SK-N-SH treated with all-trans-retinoic acid at 6 μM for 48 hours (cell line): Measurements from ENCODE around the gene ISOC2.

ENCODE experiments used
- ATAC-seq: fragments of 200-7000 bp; cut with Tn5 transposase; 3 replicates; pipeline ENCODE4 v1.9.1; 2020; ENCODE audit warnings: mild to moderate bottlenecking, moderate library complexity
- ARNTL ChIP-seq: fragments of 450-650 bp; formaldehyde crosslinking; IDR thresholded peaks from 2 replicates; pipeline ENCODE4 v1.5.0; 2020; ENCODE audit warnings: low read depth, mild to moderate bottlenecking, moderate library complexity, borderline replicate concordance
- BACH2 ChIP-seq: fragments of 250-450 bp; sonication (Bioruptor Pico); IDR thresholded peaks from 2 replicates; pipeline ENCODE4 v1.9.0; 2021; ENCODE audit warnings: mild to moderate bottlenecking, borderline replicate concordance
- CSDC2 ChIP-seq: fragments of 250-450 bp; sonication (Bioruptor Pico); IDR thresholded peaks from 2 replicates; pipeline ENCODE4 v1.5.0; 2020; ENCODE audit warnings: mild to moderate bottlenecking, moderate library complexity
- CSRNP3 ChIP-seq: fragments of 250-450 bp; sonication (Bioruptor Pico); IDR thresholded peaks from 2 replicates; pipeline ENCODE4 v1.5.1; 2021; ENCODE audit warnings: mild to moderate bottlenecking, moderate library complexity
- ESRRG ChIP-seq: fragments of 250-450 bp; sonication (Bioruptor Pico); IDR thresholded peaks from 2 replicates; pipeline ENCODE4 v1.6.1; 2021; ENCODE audit warnings: mild to moderate bottlenecking
- GLIS3 ChIP-seq: fragments of 250-450 bp; sonication (Bioruptor Pico); IDR thresholded peaks from 2 replicates; pipeline ENCODE4 v1.5.0; 2020; ENCODE audit warnings: mild to moderate bottlenecking, moderate library complexity
- ISL1 ChIP-seq: fragments of 250-450 bp; sonication (Bioruptor Pico); IDR thresholded peaks from 2 replicates; pipeline ENCODE4 v2.1.2; 2022; ENCODE audit warnings: mild to moderate bottlenecking, moderate library complexity
- OSR1 ChIP-seq: fragments of 250-450 bp; sonication (Bioruptor Pico); IDR thresholded peaks from 2 replicates; pipeline ENCODE4 v1.8.0; 2022; ENCODE audit warnings: moderate library complexity, mild to moderate bottlenecking, inconsistent platforms
- PPARA ChIP-seq: fragments of 250-450 bp; sonication (Bioruptor Pico); IDR thresholded peaks from 2 replicates; pipeline ENCODE4 v1.5.0; 2020; ENCODE audit warnings: mild to moderate bottlenecking, borderline replicate concordance
- RARB ChIP-seq: fragments of 250-450 bp; sonication (Bioruptor Pico); IDR thresholded peaks from 2 replicates; pipeline ENCODE4 v1.8.0; 2021; ENCODE audit warnings: mild to moderate bottlenecking, moderate library complexity
- TOX ChIP-seq: fragments of 250-450 bp; sonication (Bioruptor Pico); IDR thresholded peaks from 2 replicates; pipeline ENCODE4 v1.8.0; 2021; ENCODE audit warnings: mild to moderate bottlenecking, moderate library complexity, borderline replicate concordance
- TSHZ2 ChIP-seq: fragments of 250-450 bp; sonication (Bioruptor Pico); IDR thresholded peaks from 2 replicates; pipeline ENCODE4 v1.5.0; 2020; ENCODE audit warnings: mild to moderate bottlenecking, moderate library complexity
- ZC3H10 ChIP-seq: fragments of 250-450 bp; sonication (Bioruptor Pico); IDR thresholded peaks from 2 replicates; pipeline ENCODE4 v1.5.1; 2021; ENCODE audit warnings: mild to moderate bottlenecking, moderate library complexity
- ZFP3 ChIP-seq: fragments of 250-450 bp; sonication (Bioruptor Pico); IDR thresholded peaks from 2 replicates; pipeline ENCODE4 v1.5.0; 2020; ENCODE audit warnings: mild to moderate bottlenecking, moderate library complexity
- ZFP30 ChIP-seq: fragments of 450-650 bp; formaldehyde crosslinking; IDR thresholded peaks from 2 replicates; pipeline ENCODE4 v1.5.0; 2022; ENCODE audit warnings: mild to moderate bottlenecking, moderate library complexity
- ZNF565 ChIP-seq: fragments of 450-650 bp; formaldehyde crosslinking; conservative IDR thresholded peaks from 2 replicates; pipeline ENCODE4 v1.5.0; 2020; ENCODE audit warnings: low read depth, mild to moderate bottlenecking, moderate library complexity
- ZNF70 ChIP-seq: fragments of 450-650 bp; formaldehyde crosslinking; IDR thresholded peaks from 2 replicates; pipeline ENCODE4 v1.5.0; 2020; ENCODE audit warnings: mild to moderate bottlenecking, moderate library complexity
- ZNF8 ChIP-seq: fragments of 450-650 bp; formaldehyde crosslinking; IDR thresholded peaks from 2 replicates; pipeline ENCODE4 v1.5.0; 2020; ENCODE audit warnings: mild to moderate bottlenecking, moderate library complexity
- TF ChIP-seq, protein P1 (sequence below): fragments of 250-450 bp; sonication (Bioruptor Pico); IDR thresholded peaks from 2 replicates; pipeline ENCODE4 v1.8.0; 2020; ENCODE audit warnings: mild to moderate bottlenecking, moderate library complexity, borderline replicate concordance
- TF ChIP-seq, protein P2 (sequence below): fragments of 250-450 bp; sonication (Bioruptor Pico); IDR thresholded peaks from 2 replicates; pipeline ENCODE4 v1.8.0; 2021; ENCODE audit warnings: low read depth, mild to moderate bottlenecking, moderate library complexity, borderline replicate concordance
- TF ChIP-seq, protein P3 (sequence below): fragments of 250-450 bp; sonication (Bioruptor Pico); IDR thresholded peaks from 2 replicates; pipeline ENCODE4 v1.5.1; 2020; ENCODE audit warnings: low read depth, mild to moderate bottlenecking, moderate library complexity

The ISOC2 gene, protein sequence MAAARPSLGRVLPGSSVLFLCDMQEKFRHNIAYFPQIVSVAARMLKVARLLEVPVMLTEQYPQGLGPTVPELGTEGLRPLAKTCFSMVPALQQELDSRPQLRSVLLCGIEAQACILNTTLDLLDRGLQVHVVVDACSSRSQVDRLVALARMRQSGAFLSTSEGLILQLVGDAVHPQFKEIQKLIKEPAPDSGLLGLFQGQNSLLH

DNA sequence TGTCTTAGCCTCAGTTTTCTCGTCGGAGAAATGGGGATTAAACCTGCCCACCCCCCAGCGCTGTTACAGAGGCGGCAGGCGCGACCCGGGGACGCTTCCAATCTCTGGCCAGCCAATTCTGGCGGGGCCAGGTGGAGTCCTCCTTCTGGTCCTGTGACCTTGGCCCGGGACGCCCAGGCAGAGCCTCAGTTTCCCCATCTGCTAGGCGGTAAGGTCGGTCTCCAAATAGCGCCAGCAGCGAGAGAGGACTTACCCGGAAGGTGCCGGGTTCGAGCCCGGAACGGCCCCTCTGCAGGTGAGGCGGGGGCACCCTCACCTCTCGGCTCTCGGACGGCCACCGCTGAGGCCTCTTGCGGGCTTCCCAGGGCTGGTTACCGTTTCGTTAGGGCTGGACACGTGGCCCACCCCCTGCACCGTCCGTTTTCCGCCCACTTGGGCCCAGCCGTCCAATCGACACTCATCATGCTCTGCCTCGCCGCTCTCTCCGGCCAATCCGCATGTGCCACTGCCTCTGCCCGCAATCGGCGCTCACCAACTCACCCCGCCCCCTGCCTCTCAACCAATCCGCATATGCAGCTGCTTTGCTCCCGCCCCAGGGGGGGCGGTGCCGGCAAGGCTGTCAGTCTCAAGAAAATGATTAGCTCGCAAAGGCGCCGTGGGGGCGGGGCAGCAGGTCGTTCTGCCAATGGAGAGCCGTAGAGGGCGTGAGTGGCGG lies at the start of gene ISOC2:
ISOC2 (minus strand) TSS at position 384 of the 715 bp plus-strand sequence. CDS start 5,156 bp downstream, outside the sequence.
- peak; percentile 96 for ATAC-seq
- no peak for TF ChIP-seq ZFP30 (CRISPR knock-in tag)
- TF ChIP-seq CSRNP3 (CRISPR knock-in tag), result no peak
- peak; percentile 62; the same call in 1 of the 2 replicates for TF ChIP-seq ZFP3 (CRISPR knock-in tag)
- no peak for TF ChIP-seq PPARA (CRISPR knock-in tag)
- TF ChIP-seq CSDC2 (CRISPR knock-in tag), result peak; percentile 82; the same call in 1 of the 2 replicates
- TF ChIP-seq OSR1 (CRISPR knock-in tag), result no peak
- peak; percentile 40 for TF ChIP-seq TSHZ2 (CRISPR knock-in tag)
- no peak for TF ChIP-seq ZNF565
- TF ChIP-seq ZNF8 (CRISPR knock-in tag), result no peak
- no peak for TF ChIP-seq TOX (CRISPR knock-in tag)
- TF ChIP-seq ISL1, result 0 out of 2 replicates have a peak, but pooled peaks have one; percentile 30
- TF ChIP-seq, protein P1, sequence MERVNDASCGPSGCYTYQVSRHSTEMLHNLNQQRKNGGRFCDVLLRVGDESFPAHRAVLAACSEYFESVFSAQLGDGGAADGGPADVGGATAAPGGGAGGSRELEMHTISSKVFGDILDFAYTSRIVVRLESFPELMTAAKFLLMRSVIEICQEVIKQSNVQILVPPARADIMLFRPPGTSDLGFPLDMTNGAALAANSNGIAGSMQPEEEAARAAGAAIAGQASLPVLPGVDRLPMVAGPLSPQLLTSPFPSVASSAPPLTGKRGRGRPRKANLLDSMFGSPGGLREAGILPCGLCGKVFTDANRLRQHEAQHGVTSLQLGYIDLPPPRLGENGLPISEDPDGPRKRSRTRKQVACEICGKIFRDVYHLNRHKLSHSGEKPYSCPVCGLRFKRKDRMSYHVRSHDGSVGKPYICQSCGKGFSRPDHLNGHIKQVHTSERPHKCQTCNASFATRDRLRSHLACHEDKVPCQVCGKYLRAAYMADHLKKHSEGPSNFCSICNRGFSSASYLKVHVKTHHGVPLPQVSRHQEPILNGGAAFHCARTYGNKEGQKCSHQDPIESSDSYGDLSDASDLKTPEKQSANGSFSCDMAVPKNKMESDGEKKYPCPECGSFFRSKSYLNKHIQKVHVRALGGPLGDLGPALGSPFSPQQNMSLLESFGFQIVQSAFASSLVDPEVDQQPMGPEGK (CRISPR knock-in tag), result no peak
- 0 out of 2 replicates have a peak, but pooled peaks have one; percentile 41 for TF ChIP-seq RARB
- no peak; the same call in 1 of the 2 replicates for TF ChIP-seq ESRRG (CRISPR knock-in tag)
- TF ChIP-seq, protein P2, sequence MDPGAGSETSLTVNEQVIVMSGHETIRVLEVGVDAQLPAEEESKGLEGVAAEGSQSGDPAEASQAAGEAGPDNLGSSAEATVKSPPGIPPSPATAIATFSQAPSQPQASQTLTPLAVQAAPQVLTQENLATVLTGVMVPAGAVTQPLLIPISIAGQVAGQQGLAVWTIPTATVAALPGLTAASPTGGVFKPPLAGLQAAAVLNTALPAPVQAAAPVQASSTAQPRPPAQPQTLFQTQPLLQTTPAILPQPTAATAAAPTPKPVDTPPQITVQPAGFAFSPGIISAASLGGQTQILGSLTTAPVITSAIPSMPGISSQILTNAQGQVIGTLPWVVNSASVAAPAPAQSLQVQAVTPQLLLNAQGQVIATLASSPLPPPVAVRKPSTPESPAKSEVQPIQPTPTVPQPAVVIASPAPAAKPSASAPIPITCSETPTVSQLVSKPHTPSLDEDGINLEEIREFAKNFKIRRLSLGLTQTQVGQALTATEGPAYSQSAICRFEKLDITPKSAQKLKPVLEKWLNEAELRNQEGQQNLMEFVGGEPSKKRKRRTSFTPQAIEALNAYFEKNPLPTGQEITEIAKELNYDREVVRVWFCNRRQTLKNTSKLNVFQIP (CRISPR knock-in tag), result no peak
- 0 out of 2 replicates have a peak, but pooled peaks have one; percentile 31 for TF ChIP-seq GLIS3 (CRISPR knock-in tag)
- TF ChIP-seq ZC3H10 (CRISPR knock-in tag), result no peak

- TF ChIP-seq BACH2 (CRISPR knock-in tag) (no peak), CSDC2 (CRISPR knock-in tag) (no peak), ZNF565 (no peak), ZFP30 (CRISPR knock-in tag) (no peak), ZC3H10 (CRISPR knock-in tag) (no peak), ARNTL (no peak), ZNF70 (CRISPR knock-in tag) (no peak), GLIS3 (CRISPR knock-in tag) (no peak), RARB (no peak)
- TF ChIP-seq, protein P3, sequence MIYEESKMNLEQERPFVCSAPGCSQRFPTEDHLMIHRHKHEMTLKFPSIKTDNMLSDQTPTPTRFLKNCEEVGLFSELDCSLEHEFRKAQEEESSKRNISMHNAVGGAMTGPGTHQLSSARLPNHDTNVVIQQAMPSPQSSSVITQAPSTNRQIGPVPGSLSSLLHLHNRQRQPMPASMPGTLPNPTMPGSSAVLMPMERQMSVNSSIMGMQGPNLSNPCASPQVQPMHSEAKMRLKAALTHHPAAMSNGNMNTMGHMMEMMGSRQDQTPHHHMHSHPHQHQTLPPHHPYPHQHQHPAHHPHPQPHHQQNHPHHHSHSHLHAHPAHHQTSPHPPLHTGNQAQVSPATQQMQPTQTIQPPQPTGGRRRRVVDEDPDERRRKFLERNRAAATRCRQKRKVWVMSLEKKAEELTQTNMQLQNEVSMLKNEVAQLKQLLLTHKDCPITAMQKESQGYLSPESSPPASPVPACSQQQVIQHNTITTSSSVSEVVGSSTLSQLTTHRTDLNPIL (CRISPR knock-in tag), result no peak
- TF ChIP-seq, all 23 proteins: peak for 0
- ATAC-seq, result no peak
Observed at GRCh38 chr19:55508120-55508519, 46.7 kb upstream of the ISOC2 start.
